Activated CD4-positive, alpha-beta T cell treated with anti-CD3 and anti-CD28 coated beads, Interleukin-2, amount 10 ng/mL, durations not matched to agents 24 days and 14 days (primary cell): Measurements from ENCODE around the gene TMEM69. TPM values are rescaled to one million over a fixed set of nuclear protein-coding genes. Genes with fewer than 3 reads are reported as not detected.
A peak's percentile ranks its signal among the peaks of the same experiment; 100 is the strongest.
"Not testable (repeated sequence)": the region's sequence is repeated elsewhere in the genome, so short reads cannot be mapped to it uniquely, and the experiment has no call there.

ENCODE experiments used
- DNase-seq: peaks from one replicate; pipeline ENCODE4 v3.0.0; 2022
- H3K27ac Mint-ChIP-seq: one replicate; pipeline ENCODE4 v1.8.0; 2022; ENCODE audit warnings: mild to moderate bottlenecking, mixed read lengths
- H3K27me3 Mint-ChIP-seq: one replicate; pipeline ENCODE4 v1.8.0; 2022; ENCODE audit warnings: mixed read lengths
- H3K36me3 Mint-ChIP-seq: one replicate; pipeline ENCODE4 v1.8.0; 2022; ENCODE audit warnings: low read depth, mild to moderate bottlenecking, mixed read lengths
- H3K4me1 Mint-ChIP-seq: one replicate; pipeline ENCODE4 v1.8.0; 2021; ENCODE audit warnings: mixed read lengths
- H3K4me3 Mint-ChIP-seq: one replicate; pipeline ENCODE4 v1.8.0; 2022; ENCODE audit warnings: mild to moderate bottlenecking, moderate library complexity, mixed read lengths
- H3K9me3 Mint-ChIP-seq: one replicate; pipeline ENCODE4 v1.8.0; 2021; ENCODE audit warnings: mixed read lengths
- intact Hi-C: fragments of 100-400 bp; cut with micrococcal nuclease; formaldehyde crosslinking; loops from one replicate; pipeline ENCODE4 v1.15.1; 2023
- total RNA-seq: library from RNA; stranded (reverse); gene quantifications from 2 replicates; pipeline ENCODE4 v1.2.3, GENCODE V29; 2022

Gene TMEM69
- total RNA-seq, 1 donor from 2014 or later, result 29.4 TPM

GRCh38 chr1:45667321-45668111, 20.5 kb upstream of the TMEM69 start:
- Mint-ChIP-seq H3K27ac (no peak overlapping the region), H3K9me3 (no peaks in the 10 kb centered on the region), H3K4me1 (peaks cover 11% of the 10 kb centered on the region), H3K36me3 (peaks cover 20% of the 10 kb centered on the region), H3K4me3 (no peak overlapping the region), H3K27me3 (no peaks in the 10 kb centered on the region)
- DNase-seq, result no peak
- intact Hi-C loops, result no loop called here

- Mint-ChIP-seq H3K27ac (no peak overlapping the region), H3K9me3 (no peaks in the 10 kb centered on the region), H3K36me3 (peaks cover 19% of the 10 kb centered on the region), H3K27me3 (no peaks in the 10 kb centered on the region), H3K4me1 (peaks cover 9% of the 10 kb centered on the region), H3K4me3 (no peak overlapping the region)
- no peak for DNase-seq
- intact Hi-C loops, result no loop called here
Observed at GRCh38 chr1:45668526-45668925, 19.5 kb upstream of the TMEM69 start.

- peaks cover 9% of the 10 kb centered on the region for H3K4me1 Mint-ChIP-seq
Observed at GRCh38 chr1:45669379-45669778, 18.6 kb upstream of the TMEM69 start.

GRCh38 chr1:45669859-45670655, 17.9 kb upstream of the TMEM69 start:
- H3K4me3 Mint-ChIP-seq, result no peak overlapping the region
- peak; percentile 33 for DNase-seq
- no peak overlapping the region for H3K27ac Mint-ChIP-seq
- peaks cover 13% of the 10 kb centered on the region for H3K4me1 Mint-ChIP-seq
- no peaks in the 10 kb centered on the region for H3K27me3 Mint-ChIP-seq
- peaks cover 27% of the 10 kb centered on the region for H3K36me3 Mint-ChIP-seq
- no peaks in the 10 kb centered on the region for H3K9me3 Mint-ChIP-seq
- intact Hi-C loops, result no loop called here

More at GRCh38 chr1:45669379-45669778, 18.6 kb upstream of the TMEM69 start:
- intact Hi-C loops, result no loop called here
- no peak overlapping the region for H3K27ac Mint-ChIP-seq
- H3K9me3 Mint-ChIP-seq, result no peaks in the 10 kb centered on the region
- H3K4me3 Mint-ChIP-seq, result no peak overlapping the region
- DNase-seq, result no peak
- H3K36me3 Mint-ChIP-seq, result peaks cover 22% of the 10 kb centered on the region
- H3K27me3 Mint-ChIP-seq, result no peaks in the 10 kb centered on the region

GRCh38 chr1:45673956-45674355, 14.0 kb upstream of the TMEM69 start:
- no peak for DNase-seq
- Mint-ChIP-seq H3K9me3 (no peaks in the 10 kb centered on the region), H3K4me3 (no peak overlapping the region), H3K36me3 (peaks cover 20% of the 10 kb centered on the region), H3K27me3 (no peaks in the 10 kb centered on the region), H3K4me1 (peaks cover 12% of the 10 kb centered on the region), H3K27ac (no peak overlapping the region)
- intact Hi-C loops, result no loop called here

GRCh38 chr1:45674478-45674877, 13.5 kb upstream of the TMEM69 start:
- Mint-ChIP-seq H3K4me3 (no peak overlapping the region), H3K36me3 (peaks cover 20% of the 10 kb centered on the region), H3K4me1 (peaks cover 15% of the 10 kb centered on the region), H3K27me3 (no peaks in the 10 kb centered on the region), H3K27ac (no peak overlapping the region), H3K9me3 (no peaks in the 10 kb centered on the region)
- intact Hi-C loops, result no loop called here
- DNase-seq, result no peak

GRCh38 chr1:45676553-45676952, 11.4 kb upstream of the TMEM69 start:
- H3K27ac Mint-ChIP-seq, H3K4me3 Mint-ChIP-seq, H3K9me3 Mint-ChIP-seq, intact Hi-C loops, DNase-seq, H3K27me3 Mint-ChIP-seq: not testable (repeated sequence)
- peaks cover 20% of the 10 kb centered on the region for H3K4me1 Mint-ChIP-seq
- H3K36me3 Mint-ChIP-seq, result peaks cover 16% of the 10 kb centered on the region

- Mint-ChIP-seq H3K4me1 (peaks cover 28% of the 10 kb centered on the region), H3K27ac (no peak overlapping the region), H3K27me3 (no peaks in the 10 kb centered on the region), H3K9me3 (no peaks in the 10 kb centered on the region), H3K4me3 (no peak overlapping the region), H3K36me3 (peaks cover 14% of the 10 kb centered on the region)
- intact Hi-C loops, result no loop called here
- DNase-seq, result no peak
Observed at GRCh38 chr1:45677751-45678245, 10.2 kb upstream of the TMEM69 start.

- no peaks in the 10 kb centered on the region for H3K9me3 Mint-ChIP-seq
- peaks cover 10% of the 10 kb centered on the region for H3K36me3 Mint-ChIP-seq
- H3K4me3 Mint-ChIP-seq, result no peak overlapping the region
- H3K27ac Mint-ChIP-seq, result no peak overlapping the region
- no peak for DNase-seq
- no peaks in the 10 kb centered on the region for H3K27me3 Mint-ChIP-seq
- intact Hi-C loops, result no loop called here
- H3K4me1 Mint-ChIP-seq, result peaks cover 30% of the 10 kb centered on the region
Observed at GRCh38 chr1:45678489-45678888, 9.5 kb upstream of the TMEM69 start.

GRCh38 chr1:45679123-45679522, 8.9 kb upstream of the TMEM69 start:
- Mint-ChIP-seq H3K4me1 (peaks cover 30% of the 10 kb centered on the region), H3K9me3 (no peaks in the 10 kb centered on the region), H3K36me3 (peaks cover 9% of the 10 kb centered on the region), H3K27ac (no peak overlapping the region), H3K4me3 (no peak overlapping the region), H3K27me3 (no peaks in the 10 kb centered on the region)
- no peak for DNase-seq
- intact Hi-C loops, result no loop called here

GRCh38 chr1:45682942-45683341, 5.0 kb upstream of the TMEM69 start:
- intact Hi-C loops, result no loop called here
- DNase-seq, result no peak
- Mint-ChIP-seq H3K4me3 (no peak overlapping the region), H3K4me1 (peaks cover 34% of the 10 kb centered on the region), H3K9me3 (no peaks in the 10 kb centered on the region), H3K27me3 (no peaks in the 10 kb centered on the region), H3K27ac (no peak overlapping the region), H3K36me3 (peaks cover 3% of the 10 kb centered on the region)

- no peaks in the 10 kb centered on the region for H3K27me3 Mint-ChIP-seq
- intact Hi-C loops, result no loop called here
- H3K36me3 Mint-ChIP-seq, result peaks cover 10% of the 10 kb centered on the region
- DNase-seq, result no peak
- H3K9me3 Mint-ChIP-seq, result no peaks in the 10 kb centered on the region
- peaks cover 32% of the 10 kb centered on the region for H3K4me1 Mint-ChIP-seq
- H3K4me3 Mint-ChIP-seq, result peak overlapping the region; percentile 39
- no peak overlapping the region for H3K27ac Mint-ChIP-seq
Observed at GRCh38 chr1:45684402-45684801, 3.6 kb upstream of the TMEM69 start.

GRCh38 chr1:45685308-45686014, 2.5 kb upstream of the TMEM69 start:
- Mint-ChIP-seq H3K27me3 (no peaks in the 10 kb centered on the region), H3K4me3 (peak overlapping the region; percentile 98), H3K9me3 (no peaks in the 10 kb centered on the region), H3K36me3 (peaks cover 15% of the 10 kb centered on the region), H3K27ac (peak overlapping the region; percentile 97), H3K4me1 (peaks cover 37% of the 10 kb centered on the region)
- no peak for DNase-seq
- intact Hi-C loops, result loop anchor here (1.0 to 5.0 kb wide), 7 partner anchors 119 to 963 kb away; partner anchors contain the start of genes CCDC163, LRRC41, MMACHC and MUTYH

GRCh38 chr1:45686015-45686287, 2.0 kb upstream of the TMEM69 start:
- peaks cover 33% of the 10 kb centered on the region for H3K4me1 Mint-ChIP-seq
- intact Hi-C loops, result loop anchor here (1.0 to 5.0 kb wide), 7 partner anchors 118 to 964 kb away; partner anchors contain the start of genes CCDC163, LRRC41, MMACHC and MUTYH
- peak overlapping the region; percentile 98 for H3K4me3 Mint-ChIP-seq

More at GRCh38 chr1:45686015-45686287, 2.0 kb upstream of the TMEM69 start:
- H3K27ac Mint-ChIP-seq, result peak overlapping the region; percentile 97
- no peaks in the 10 kb centered on the region for H3K9me3 Mint-ChIP-seq
- no peaks in the 10 kb centered on the region for H3K27me3 Mint-ChIP-seq
- peaks cover 16% of the 10 kb centered on the region for H3K36me3 Mint-ChIP-seq
- DNase-seq, result peak; percentile 88
